Forelimb muscle (tissue), 1 donor: ENCODE measurements around the gene RAP1B. TPM values are rescaled to one million over a fixed set of nuclear protein-coding genes. Genes with fewer than 3 reads are reported as not detected.
"Not testable (repeated sequence)": the region's sequence is repeated elsewhere in the genome, so short reads cannot be mapped to it uniquely, and the experiment has no call there.

Experiments used
- DNase-seq: peaks from one replicate; pipeline ENCODE4 v3.0.0-alpha.2; 2013; ENCODE audit warnings: low read depth
- polyA plus RNA-seq: library from polyadenylated mRNA; unstranded; fragments of 120-200 nt; gene quantifications from one replicate; pipeline ENCODE4 v1.2.1, GENCODE V29; 2013; ENCODE audit not compliant: insufficient read length

The RAP1B gene
- polyA plus RNA-seq, 1 donor, result 98.0 TPM

DNA sequence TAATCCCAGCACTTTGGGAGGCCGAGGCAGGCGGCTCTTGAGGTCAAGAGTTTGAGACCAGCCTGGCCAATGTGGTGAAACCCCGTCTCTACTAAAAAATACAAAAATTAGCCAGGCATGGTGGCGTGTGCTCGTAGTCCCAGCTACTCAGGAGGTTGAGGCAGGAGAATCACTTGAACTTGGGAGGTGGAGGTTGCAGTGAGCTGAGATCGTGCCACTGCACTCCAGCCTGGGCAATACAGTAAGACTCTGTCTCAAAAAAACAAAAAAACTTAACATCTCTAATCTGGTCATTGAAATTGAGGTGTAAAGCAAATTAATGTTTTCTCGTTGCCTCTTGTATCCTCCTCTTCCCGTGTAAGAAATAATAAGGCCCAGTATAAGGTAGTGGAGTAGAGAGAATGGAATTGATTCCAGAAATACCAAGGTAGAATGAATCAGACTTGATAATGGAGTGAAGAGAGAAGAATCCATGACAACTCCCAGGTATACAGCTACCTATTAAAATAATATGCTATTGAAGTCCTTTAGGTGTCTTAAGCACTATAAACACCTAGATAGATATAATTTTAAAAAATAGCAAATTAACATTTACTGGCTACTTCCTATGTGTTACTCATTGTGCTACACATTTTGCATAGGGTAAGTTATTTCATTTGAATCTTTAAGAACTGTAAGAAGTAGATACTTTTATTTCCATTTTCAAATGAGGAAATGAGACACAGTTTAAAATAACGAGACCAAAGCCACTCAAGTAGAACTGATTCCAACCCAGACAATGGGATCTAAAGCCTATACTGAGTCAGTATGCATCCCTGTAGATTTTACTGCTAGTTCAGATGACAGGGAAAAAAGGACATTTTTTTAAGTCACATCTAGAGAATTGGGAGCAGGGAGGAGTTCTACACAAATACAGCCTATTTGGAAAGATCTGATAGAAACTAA is 23.2 kb downstream of the RAP1B start:
- DNase-seq, result no peak

DNA sequence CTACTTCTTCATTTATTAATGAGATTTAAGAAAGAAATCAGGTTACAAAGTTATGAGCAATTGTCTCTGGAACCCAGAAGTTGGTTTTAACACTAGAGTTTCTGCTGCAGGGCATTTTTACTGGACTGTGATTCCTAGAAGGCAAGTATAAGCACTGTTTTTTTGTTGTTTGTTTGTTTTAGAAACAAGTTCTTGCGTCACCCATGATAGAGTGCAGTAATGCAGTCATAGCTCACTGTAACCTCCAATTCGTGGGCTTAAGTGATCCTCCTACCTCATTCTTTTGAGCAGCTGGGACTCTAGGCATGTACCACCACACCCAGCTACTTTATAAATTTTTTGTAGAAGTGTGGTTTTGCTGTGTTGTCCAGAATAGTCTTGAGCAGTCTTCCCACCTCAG is 25.6 kb downstream of the RAP1B start:
- no peak for DNase-seq

DNA sequence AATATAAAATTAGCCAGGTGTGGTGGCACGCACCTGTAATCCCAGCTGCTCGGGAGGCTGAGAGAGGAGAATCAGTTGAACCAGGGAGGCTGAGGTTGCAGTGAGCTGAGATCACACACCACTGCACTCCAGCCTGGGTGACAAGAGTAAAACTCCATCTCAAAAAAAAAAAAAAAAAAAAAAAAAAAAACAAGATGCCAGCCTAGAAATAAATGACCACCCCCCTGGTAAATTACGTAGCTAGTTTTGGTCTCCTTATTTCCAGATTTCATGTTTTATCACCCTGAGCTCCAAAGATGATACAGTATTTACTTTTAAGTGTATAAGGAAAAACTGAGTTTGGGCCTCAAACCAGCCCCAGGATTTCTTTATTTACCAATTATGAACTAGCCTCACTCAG is 26.7 kb downstream of the RAP1B start:
- DNase-seq, result not testable (repeated sequence)

DNA sequence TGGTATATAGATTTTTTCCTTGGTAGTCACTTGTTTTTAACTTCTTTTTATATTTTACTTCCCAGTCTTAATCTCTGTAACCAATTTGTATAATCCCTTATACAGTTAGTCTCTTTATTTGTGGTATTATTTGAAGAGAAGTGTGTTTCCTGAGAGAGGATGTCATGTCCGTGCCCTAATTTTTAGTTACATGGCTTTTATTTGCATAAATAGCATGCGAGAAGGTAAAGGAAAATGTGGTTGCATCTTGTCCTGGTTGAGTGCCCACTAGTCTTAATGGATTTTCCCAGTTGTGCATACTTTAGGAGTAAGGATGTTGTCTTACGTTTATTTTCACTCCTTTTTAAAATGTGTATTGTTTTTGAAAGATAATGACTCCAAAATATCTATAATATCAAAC is 27.5 kb downstream of the RAP1B start:
- no peak for DNase-seq

DNA sequence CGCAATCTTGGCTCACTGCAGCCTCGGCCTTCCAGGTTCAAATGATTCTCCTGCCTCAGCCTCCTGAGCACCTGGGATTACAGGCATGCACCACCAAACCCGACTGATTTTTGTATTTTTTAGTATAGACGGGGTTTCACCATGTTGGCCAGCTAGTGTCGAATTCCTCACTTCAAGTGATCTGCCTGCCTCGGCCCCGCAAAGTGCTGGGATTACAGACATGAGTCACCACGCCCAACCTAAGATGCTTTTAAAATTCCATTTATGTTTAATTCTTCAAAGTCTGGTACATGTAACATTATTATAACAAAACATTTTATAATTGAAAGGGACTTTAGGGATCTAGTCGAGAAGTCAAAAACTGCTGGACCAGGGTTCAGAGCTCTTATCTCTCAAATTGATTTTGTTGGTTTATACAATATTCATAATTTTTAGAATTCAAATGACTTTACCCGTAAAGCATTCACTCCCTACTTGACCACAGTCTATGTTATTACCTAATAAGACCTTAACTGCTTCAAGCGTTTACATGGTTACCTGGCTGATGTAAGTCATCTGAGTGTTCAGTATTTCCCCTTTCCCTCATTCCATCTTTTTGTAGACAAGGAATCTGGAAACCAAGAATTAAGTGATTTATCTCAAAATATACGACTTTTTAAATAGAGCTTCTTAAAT is 28.2 kb downstream of the RAP1B start:
- DNase-seq, result no peak

DNA sequence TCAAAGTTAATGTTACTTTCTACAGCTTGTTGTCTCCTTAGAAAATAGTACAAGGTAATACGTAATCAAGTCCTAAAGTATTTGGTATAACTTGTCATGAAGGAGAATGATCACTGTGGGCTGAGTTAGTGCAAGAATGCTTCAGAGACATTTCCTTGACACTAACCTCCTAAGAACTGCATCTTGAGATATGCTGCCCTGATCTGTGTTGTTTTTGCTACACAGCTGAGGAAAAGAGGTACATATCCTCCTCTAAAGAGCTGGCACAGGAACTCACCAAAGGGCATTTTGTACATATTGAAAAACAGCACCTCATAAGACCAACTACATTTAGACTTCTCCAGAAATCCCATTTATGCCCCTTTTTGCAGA is 28.7 kb downstream of the RAP1B start:
- no peak for DNase-seq

DNA sequence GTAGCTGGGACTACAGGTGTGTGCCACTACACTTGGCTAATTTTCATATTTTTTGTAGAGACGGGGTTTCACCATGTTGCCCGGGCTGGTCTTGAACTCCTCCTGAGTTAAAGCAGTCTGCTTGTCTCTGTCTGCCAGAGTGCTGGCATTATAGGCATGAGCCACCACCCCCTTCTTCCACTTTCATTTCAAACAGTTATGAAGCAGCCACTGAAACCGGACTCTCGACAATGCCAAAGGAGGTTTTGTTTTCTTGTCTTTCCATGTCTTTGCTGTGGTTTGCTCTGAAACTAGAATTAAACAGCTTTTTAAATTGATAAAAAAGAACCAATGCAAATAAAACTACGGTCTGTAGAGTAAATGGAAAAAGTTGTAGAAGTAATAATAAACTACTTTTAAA is 30.4 kb downstream of the RAP1B start:
- DNase-seq, result no peak

DNA sequence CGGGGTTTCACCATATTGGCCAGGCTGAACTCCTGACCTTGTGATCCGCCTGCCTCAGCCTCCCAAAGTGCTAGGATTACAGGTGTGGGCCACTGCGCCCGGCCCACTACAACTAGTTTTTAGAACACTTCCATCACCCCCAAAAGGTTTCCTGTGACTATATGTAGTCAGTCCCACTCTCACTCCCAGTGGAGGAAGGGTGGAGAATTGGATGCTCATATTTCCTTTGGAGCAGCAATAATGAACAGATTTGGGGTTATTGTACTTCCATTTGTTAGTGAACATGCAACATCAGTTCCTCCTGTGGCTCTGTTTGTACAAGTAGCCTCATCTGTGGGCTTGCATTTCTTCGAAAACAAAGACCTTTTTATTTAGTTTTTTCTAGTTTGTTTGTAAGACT is 35.8 kb downstream of the RAP1B start:
- DNase-seq, result no peak

DNA sequence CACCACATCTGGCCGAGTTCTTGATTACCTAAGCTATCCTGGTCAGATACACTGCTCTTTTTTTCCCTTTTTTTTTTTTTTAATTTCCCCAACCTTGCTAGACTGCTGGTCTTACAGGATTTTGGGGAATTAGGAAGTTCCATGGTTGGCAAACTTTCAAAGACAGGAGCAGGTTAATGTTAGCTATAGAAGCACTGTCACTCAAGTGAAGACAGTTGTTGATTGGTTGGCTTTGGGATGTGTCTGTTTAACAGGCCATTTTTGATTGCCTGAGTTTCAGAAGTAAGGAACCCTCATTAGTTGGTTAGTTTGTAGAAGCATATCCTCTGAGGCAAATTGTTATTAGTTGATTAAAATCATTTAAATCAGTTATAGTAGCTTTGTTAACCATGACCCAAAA is 36.8 kb downstream of the RAP1B start:
- no peak for DNase-seq

DNA sequence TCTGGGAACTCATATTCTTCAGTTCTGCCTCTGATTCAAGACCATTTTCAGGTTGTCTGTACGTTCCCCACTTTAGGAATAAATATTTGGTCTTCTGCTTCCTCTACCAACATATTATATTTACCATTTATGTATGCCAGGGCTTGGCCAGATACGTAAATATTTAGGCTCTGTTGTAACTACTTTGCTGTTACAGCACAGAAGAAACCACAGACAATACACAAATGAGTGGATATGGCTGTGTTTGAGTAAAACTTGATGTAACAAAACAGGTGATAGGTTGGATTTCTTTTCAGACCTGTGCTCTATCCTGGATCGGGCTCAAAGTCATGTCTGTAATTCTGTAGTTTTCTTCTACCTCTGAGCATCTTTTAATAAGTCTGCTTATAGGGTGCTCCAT is 37.5 kb downstream of the RAP1B start:
- DNase-seq, result no peak

DNA sequence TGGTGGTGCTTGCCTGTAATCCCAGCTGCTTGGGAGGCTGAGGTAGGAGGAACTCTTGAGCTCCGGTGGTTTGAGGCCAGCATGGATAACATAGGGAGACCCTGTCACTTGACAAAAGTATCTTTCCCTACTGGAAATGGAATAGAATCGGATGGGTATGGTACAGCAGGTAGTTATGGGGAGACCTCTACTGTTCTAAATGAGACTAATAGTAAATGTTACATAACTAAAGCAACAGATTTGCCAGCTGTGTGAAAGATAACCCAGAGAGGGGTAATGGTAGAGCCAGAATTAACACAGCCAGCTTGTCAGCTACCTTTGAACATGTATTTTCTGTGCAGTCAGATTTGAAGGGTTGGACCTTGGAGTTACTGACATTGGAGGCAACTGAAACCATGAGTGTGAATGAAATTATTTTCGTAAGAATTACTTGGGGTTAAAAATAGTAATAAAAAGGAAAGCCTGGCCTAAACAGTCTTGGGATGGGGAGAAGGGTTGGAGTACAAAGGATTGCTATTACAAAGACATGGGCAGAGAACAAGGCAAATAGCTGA is 54.4 kb downstream of the RAP1B start:
- DNase-seq, result no peak

DNA sequence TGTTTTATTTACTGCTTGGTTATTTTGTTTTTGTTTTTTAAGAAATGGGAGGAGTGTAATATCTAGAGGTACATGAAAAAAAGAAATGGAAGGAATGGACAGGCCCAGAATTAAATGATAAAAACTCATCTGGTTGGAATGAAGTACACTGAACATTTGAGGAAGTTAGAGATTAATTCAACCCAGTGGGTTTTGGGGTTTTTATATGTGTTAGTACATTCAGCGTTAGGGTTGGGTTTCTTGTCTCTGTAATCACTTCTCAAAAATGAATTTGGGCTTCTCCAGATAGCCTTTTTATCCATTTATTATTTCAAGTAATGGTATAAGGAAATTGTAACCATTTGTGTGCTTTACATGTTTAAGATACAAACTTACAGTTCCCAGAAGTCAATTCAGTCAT is 56.6 kb downstream of the RAP1B start:
- no peak for DNase-seq

DNA sequence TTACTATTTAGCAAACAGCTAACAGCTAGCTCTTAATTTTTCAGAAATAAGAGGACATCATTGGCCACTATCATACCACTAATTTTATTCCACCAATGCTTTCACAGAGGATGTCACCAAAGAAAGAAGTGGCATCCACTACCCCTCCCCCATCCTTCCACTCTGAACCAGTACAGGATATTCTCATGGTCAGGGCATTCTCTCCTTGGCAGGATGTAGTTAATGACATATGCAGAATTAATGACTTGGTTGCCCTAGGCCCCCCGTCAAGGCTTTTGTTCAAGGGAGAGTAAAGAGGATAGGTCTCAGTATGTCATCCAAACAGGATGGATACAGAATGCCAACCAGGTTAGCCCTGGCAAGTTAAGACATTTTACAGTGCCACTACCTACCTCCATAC is 57.2 kb downstream of the RAP1B start:
- no peak for DNase-seq

DNA sequence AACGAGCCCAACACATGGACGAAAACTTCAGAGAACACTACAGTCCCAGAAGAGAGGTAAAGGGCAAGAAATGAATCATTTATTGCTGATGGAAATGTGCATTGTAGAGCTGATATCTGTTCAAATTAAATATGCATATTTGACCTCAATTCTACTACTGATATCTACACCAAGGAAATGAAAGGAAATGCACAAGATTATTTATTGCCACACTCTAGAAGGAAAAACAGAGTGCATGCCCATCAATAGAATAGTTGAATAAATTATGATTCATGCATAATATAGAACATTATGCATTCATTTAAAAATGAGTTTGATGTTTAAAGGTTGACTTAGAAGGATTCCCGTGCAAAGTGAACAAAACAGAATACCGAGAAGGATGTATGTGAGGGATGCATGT is 60.5 kb downstream of the RAP1B start:
- DNase-seq, result no peak

DNA sequence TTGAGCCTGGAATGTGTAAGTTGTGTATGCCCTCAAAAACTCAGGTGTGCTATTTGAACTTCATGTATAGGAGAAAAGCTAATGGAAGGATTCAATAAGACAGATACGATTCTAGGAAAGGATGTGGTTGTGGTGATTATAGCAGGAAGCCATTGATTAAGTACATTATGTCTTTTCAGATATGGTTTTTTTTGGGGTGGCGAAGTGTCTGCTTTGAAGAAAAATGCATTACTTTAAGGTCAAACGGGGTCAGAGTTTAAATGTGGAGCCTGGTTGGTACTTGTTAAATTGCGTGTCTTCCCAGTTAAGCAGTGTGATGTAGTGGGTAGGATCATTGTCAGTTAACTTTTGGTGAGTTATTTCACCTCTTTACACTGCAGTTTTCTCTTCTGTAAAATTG is 63.1 kb downstream of the RAP1B start:
- no peak for DNase-seq

DNA sequence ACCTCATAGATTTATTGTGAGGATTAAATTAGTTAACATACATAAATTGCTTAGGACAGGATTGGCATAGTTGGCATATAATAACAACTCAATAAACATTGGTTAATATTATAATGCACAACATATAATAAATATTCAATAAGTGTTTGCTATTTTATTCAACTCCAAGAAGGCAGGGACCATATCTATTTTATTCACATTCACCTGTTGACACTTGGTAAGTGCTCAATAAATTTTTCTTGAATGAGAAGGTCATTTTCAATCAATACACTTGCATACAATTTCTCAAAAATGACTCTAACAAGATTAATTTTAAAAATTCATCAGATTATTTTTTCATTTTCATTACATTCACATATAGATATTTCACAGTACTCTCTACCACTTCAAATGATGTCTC is 63.7 kb downstream of the RAP1B start:
- no peak for DNase-seq

DNA sequence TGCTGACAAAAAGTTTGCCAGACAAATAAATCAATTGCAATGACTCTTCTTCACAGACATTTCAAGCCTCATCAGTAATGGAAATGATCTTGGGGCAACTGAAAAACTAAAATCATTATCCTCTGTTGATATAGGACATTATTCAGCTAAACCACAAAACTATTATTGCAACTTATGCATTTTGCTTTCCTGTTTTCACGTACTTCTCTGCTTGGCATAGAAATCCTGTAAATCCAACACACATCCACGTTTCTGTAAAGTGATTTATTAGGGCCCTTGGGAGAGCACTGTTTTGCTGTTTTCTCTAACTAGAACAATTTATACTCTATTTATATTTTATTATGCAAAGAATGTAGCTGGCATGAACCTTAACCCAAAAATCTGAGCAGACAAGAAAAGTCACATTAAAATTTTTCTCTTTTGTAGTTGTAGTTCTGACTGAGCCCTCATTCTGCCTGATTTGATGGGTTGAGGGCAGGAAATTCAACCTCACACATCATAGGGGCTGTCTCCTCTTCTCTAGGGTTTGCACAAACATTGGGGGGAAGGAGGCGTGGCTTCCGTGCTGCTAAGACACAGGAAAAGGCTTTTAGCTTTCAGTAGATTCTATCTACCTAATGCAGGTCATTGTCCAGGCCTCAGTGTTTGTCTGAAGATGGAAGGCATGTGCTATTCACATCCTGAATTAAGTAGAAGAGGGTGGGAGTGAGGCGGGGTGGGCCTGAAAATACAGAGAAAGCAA is 64.6 kb downstream of the RAP1B start:
- DNase-seq, result no peak

DNA sequence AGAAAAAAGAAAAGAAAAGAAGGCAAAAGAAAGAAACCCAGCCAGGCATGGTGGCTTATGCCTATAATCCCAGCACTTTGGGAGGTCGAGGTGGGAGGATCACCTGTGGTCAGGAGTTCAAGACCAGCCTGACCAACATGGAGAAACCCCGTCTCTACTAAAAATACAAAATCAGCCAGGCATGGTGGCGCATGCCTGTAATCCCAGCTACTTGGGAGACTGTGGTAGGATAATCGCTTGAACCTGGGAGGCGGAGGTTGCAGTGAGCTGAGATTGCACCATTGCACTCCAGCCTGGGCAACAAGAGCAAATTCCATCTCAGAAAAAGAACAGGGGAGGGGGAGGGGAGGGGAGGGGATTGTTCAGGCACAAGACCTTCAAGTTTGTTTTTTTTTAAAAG is 66.2 kb downstream of the RAP1B start:
- DNase-seq, result not testable (repeated sequence)

DNA sequence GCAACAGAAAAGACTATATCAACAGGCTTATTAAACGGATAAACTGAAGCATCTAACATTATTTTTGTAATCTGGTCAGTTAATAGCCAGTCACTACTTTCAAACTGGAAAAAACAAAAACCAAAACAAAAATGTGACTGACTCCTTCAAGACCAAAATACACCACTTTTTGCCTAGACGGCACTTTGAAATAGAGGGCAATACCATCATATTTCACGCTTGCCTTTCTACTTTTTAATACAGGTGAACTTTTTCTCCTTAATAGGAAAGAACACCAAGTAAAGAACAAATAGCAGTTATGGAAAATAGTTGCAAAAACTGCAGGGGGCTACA is 75.5 kb downstream of the RAP1B start:
- no peak for DNase-seq

DNA sequence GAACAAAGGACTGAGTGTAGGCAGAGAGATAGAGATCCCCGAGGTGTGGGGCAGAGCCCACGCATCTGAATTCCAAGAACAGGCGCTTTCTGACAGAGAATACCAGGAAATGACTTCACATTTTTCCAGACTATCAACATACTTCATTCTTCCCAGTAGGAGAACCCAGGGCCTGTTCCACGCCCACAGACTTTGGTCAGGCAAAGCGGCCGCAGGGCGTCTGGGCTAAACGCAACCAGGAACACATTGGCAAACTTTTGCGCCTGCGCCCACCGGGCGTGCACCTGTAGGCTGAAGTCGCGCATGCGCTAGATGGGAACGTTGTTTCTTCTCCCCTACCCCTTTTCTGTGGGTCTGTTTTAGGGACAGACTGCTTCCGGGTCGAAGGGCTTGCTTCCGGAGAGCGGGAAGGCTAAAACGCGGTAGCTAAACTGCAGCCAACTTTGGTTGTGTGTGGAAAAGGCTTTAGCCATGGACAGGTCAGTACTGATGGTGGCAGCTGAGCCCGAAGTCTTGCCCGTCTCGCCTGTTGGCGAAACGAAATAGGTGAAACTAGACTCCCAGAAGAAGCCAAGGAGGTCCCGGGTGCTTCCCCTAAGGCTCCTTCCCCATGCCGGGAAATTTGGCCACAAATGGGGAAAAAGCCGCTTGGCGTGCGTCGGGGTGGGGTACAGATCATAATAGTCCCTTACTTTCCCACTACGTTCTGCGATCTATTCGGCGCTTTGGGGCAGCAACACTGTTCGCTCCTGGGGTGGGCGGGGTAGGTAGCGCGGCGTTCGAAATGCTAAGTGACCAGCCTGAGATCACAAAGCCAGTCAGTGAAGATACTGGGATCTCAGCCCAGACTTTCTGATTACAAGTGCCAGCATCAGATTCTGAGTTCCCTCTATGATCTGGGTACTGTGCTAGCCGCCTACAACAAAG is 76.2 kb downstream of the RAP1B start, which contains the start of gene NUP107:
NUP107 (plus strand) TSS at position 384 of the 927 bp plus-strand sequence; CDS start at position 472, 88 bp downstream.
- peak; percentile 95 for DNase-seq

DNA sequence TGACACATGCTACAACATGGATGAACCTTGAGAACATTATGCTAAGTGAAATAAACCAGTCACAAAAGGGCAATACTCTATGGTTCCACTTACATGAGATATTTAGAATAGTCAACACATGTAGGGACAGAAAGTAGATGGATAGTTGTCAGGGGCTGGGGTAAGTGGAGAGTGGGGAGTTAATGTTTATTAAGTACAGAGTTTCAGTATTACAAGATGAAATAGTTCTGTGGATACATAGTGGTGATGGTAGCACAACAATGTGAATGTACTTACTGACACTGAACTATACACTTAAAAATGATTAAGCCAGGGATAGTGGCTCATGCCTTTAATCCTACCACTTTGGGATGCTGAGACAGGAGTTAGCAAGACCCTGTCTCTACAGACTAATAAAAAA is 84.8 kb downstream of the RAP1B start:
- no peak for DNase-seq
